GM20431 (cell line): ENCODE data around the gene SEMA3C.

ENCODE experiments used
- in situ Hi-C: fragments of 300-500 bp; cut with MseI, MboI; formaldehyde crosslinking; loops from one replicate; pipeline ENCODE4 v1.15.0; 2020; ENCODE audit warnings: low sequenced_read_pairs; ENCODE audit not compliant: unreplicated experiment

SEMA3C gene

DNA sequence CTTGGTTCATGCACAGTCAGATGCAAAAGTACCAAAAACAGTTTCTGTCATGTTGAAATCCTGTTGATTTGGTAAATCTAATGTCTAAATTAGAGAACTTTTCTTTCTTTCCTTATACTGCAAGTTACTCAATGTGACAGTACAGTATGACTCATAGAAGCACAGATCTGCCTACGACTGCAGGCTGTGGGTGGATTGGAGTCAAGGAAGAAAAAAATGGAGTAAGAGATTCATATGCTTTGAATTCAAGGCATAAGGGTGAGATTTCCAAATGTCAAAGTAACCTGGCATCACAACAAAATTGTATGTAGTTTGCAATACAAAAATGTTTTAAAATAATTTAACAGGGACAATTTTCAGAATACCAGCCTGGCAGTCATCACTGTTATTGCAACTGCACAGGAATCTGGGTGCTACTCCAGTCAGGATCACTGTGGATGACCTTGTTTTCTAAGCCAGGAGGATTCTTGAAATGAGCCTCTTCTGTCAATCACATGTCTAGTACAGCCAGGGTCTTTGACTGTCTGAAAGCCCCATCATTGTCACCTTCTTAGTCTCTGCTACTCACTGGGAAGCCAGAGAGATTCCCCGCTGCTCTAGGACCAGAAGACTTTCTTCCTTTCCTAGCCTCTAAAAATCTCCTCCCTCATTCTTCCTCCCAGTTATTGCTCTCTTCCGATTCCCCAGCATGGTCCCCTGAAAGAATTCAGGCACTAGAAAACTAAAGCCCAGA lies 196.8 kb downstream of the SEMA3C start:
- in situ Hi-C loops, result no loop called here

DNA sequence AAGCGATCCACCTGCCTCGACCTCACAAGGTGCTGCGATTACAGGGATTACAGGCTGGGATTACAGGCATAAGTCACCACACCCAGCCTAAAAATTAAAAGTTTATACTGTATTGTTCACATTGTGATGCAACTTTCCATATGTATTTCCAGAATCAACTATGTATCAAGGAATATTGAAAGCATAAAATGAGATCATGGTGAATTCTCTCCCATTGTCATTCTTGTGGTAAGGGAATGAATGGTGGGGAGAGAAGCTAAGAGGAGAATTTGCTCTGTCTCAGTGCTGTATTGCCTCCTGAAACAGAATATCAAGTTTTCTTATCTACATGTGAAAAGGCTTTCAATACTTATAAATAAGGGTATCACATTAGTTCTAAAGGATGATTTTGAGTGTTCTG lies 198.7 kb downstream of the SEMA3C start:
- in situ Hi-C loops, result no loop called here

DNA sequence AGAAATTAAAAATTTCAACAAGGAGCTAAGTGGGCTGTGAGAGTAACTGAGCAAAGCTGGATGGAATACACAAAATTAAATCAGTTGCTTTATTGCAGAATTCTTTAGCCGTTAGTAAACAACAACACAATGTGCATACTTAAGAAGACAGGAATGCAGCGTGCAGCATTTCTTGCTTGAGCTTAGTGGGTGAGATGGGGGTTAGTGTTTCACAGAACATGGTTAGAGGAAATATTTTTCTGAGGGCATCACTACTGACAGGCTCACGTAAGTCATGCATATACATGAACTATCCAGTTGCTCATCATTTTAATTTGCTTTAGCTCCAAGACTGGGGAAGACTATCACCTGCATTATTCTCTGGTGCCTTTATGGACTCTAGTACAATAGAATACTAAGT lies 199.6 kb downstream of the SEMA3C start:
- in situ Hi-C loops, result no loop called here

DNA sequence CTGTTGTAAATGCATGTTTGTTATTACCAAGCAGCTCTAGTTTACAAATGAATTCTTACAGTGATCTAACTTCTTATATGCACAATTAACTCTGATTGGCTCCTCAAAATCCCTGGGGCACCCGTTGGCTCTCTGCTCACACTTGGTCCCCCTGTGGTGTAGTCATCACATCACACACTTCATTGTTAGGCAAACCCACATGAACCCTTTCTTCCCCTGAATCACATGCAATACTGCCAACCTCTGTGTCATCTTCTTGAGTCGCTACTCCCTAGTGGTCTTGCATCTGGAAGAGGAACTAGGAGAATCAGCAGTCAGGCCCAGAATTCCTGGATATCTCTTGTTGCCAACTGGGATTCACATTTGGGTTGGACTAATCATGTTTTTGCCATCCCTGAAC lies 207.3 kb downstream of the SEMA3C start:
- in situ Hi-C loops, result no loop called here

DNA sequence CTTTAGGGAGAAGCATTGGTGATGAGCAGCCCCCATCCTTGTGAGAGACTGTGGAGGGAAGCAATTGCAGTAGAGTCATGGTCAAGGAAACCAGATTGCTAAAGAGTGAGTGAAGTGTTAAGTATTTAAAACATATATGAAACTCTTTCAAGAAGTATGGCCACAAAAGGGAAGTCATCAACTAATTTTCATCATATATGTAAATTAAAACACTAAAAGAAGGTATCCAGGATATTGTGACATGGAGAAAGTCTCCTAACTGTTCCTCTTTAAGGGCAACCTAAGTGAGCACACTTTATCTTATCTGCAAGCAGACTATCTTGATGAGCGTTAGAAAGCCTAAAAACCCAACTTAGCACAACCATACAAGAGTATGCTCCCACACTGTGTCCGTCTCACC lies 210.7 kb downstream of the SEMA3C start:
- in situ Hi-C loops, result no loop called here

DNA sequence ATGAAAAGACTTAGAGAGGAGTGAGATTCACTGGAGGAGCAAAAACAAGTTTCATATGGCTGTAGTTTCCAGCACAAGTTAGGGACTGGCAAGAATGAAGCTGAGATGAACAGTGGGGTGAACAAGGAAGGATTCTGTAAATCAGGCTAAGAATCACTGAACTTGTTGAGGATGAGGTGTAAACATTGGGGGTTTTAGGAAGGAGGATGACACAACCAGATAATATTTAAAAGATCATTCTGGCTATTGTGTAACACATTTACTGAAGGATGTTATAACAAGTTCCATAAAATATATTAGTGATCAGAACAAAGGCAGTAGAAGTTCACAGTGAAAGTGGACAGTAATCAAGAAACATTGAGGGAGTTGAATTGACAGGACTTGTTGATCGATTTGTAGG lies 211.5 kb downstream of the SEMA3C start:
- in situ Hi-C loops, result no loop called here

DNA sequence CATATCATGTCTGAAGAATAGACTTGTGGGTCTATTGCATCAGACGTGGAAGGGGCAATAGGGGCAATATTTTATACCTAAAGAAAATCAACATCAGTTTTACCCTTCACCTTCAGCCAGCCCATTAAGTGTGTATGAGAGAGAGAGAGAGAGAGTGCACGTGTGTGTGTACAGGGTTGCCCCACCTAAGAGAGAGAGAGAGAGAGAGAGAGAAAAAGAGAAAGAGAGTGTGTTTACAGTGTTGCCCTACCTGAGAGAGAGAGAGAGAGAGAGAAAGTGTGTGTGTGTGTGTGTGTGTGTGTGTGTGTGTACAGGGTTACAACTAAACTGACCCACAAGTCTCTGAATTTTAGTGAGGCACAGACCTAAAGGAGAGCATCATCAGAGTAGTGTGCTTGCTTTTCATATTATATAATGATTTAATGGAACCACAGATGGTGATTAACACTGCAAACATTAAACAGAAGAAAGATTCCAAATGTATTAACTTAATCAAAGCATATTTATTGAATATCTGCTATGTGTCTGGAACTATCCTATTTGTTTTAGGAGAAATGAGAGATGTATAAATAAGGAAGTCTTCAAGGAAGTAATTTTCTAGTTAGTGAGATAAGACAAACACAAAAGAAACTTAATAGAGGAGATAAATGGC lies 213.6 kb downstream of the SEMA3C start:
- in situ Hi-C loops, result no loop called here

DNA sequence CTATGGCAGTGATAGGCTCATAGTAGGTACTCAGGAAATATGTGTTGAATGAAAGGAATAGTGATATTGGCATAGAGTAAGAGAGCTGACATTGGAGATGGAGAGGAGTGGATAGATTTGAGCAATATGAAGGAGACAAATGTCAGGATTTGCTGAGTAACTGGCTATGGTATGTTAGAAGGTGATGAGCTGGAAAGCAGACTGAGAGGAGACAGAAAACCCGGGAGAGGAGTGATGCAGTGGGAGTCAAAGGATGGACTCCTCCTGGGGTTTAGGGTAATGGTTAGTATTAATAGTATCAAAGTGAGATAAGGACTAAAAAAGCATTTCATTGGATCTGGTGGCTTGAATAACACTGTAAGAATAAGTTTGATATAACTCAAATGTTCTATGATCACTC lies 215.6 kb downstream of the SEMA3C start:
- in situ Hi-C loops, result no loop called here

DNA sequence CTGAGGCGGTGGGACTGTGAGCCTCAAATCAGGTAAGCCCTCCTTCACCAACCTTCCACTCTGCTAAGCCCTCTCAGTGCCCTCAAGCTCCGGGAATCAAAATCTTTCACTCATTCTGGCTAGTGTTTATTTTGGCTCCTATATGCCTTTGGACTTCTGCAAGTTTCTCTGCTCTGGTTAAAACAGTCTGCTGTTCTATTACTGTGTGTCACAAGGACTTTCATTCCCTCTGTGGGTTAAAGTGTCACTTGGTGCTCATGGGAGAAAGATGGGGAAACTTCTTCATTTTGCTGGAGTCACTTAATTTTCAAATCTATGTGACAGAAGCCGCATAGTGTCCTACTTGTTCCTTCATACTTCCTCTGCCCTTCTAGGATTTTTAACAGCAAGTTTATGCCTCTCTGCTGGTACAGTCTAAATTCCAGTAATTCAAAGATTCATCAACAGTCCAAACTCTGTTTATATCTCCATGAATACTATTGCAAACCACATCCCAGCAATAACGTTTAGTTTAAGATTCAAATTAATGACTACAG lies 219.1 kb downstream of the SEMA3C start:
- in situ Hi-C loops, result loop anchor here (25.0 kb wide), 1 partner anchor 763 kb away; no protein-coding TSS in a partner anchor

DNA sequence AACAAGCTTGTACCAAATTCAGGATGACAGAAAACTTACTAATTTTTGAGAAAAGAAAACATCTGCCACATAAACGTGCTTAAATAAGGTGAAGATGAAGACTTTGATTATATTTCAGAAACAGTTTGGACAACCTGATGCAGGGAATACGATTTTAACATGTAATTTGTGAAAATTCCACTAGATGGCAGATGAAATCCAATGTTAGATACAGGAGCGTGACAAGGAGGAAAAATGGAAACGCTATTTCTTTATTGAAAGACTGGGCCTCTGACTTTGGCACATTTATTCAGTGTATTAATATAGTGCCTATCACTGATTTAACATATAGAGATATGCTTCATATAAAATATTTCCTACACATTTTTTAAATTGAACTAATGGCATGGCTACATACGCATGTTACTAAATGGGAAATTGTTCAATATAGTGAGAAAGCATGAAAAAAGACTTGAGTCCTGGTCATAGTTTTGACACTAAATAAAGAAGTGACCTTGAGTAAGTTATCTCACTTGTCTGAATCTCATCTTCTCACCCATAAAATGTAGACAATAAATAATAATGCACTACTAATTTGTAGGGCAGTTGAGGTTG lies 219.7 kb downstream of the SEMA3C start:
- in situ Hi-C loops, result loop anchor here (25.0 kb wide), 1 partner anchor 763 kb away; no protein-coding TSS in a partner anchor
